Upper lobe of left lung (tissue), 4 donors: ENCODE data around the gene DOCK1.

ENCODE experiments used
- EP300 ChIP-seq, 4 donors: sonication (generic); formaldehyde crosslinking; IDR thresholded peaks; one replicate each; pipeline ENCODE4 v1.5.1; 2017; ENCODE audit warnings: antibody characterized with exemption in 4 of 4, control low read depth in 2 of 4
- POLR2A ChIP-seq, 4 donors: fragments of 450-650 bp; IDR thresholded peaks; one replicate each; pipeline ENCODE4 v1.5.1; 2016 to 2017; ENCODE audit warnings: antibody characterized with exemption in 4 of 4, mild to moderate bottlenecking in 2 of 4
- POLR2AphosphoS5 ChIP-seq, 2 donors: sonication (generic); formaldehyde crosslinking; IDR thresholded peaks; one replicate each; pipeline ENCODE4 v1.5.1; 2017; ENCODE audit warnings: antibody characterized with exemption in 2 of 2
- TF ChIP-seq, protein P1 (sequence below), 6 experiments: fragments of 450-650 bp in 4 of 6; fragments of 200-600 bp in 2 of 6; sonication (generic) in 2 of 6; IDR thresholded peaks; one replicate each; pipeline ENCODE4 v1.5.1; 2016 to 2019; ENCODE audit warnings: antibody characterized with exemption in 6 of 6

DNA sequence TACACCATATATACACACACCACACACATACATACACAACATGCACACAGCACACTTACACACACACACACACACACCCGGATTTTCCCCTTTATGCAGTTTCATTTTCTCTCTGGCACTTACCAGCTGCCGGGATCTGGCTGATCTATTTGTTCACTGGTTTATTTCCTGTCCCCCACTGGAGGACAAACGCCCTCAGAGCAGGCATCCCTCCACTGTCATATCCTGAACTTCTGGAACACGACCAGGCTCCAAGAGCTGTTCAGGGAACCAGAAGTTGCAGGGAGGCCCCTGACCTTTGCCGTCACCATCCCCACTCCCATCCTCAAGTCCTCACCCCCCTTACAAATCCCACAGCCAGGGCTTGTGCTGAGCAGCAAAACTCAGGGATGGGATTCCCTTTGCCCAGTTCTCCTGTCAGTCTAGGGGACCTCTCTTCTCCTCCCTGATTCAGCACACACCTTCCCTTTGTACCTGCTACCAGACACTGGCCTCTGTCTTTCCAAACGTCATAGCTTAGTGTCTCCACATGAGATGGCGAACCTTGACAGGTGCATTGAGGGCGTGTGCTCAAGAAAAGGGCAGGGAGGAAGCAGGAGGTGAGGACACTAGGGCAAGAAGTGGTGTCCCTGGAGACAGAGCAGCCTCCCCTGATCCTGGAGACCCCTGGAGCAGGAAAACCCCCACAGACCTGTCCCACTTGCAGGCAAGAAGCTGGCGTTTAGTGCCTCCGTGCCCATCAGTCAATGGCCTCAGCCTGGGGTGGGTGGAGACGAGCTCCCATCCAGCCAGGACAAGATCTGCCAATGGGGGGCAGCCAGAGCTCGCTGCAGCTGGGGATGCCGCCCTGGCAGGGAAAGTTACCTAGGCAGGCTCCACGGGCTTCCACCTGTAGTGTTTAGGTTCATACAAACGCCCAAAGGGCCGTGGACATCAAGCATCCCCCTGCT, 12.7 kb upstream of the DOCK1 start:
- TF ChIP-seq, protein P1, sequence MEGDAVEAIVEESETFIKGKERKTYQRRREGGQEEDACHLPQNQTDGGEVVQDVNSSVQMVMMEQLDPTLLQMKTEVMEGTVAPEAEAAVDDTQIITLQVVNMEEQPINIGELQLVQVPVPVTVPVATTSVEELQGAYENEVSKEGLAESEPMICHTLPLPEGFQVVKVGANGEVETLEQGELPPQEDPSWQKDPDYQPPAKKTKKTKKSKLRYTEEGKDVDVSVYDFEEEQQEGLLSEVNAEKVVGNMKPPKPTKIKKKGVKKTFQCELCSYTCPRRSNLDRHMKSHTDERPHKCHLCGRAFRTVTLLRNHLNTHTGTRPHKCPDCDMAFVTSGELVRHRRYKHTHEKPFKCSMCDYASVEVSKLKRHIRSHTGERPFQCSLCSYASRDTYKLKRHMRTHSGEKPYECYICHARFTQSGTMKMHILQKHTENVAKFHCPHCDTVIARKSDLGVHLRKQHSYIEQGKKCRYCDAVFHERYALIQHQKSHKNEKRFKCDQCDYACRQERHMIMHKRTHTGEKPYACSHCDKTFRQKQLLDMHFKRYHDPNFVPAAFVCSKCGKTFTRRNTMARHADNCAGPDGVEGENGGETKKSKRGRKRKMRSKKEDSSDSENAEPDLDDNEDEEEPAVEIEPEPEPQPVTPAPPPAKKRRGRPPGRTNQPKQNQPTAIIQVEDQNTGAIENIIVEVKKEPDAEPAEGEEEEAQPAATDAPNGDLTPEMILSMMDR (IDR thresholded peaks at IDR 0.05), result no peak
- TF ChIP-seq POLR2A (IDR thresholded peaks at IDR 0.05) (no peak), POLR2AphosphoS5 (IDR thresholded peaks at IDR 0.05) (no peak), EP300 (IDR thresholded peaks at IDR 0.05) (no peak)
